Esophagus squamous epithelium (tissue), 4 donors: ENCODE results near the gene CCDC8.

Experiments
- CTCF ChIP-seq, 6 experiments: fragments of 450-650 bp in 4 of 6; fragments of 200-600 bp in 2 of 6; sonication (generic) in 2 of 6; IDR thresholded peaks; one replicate each; pipeline ENCODE4 v1.5.1; 2016 to 2019; ENCODE audit warnings: antibody characterized with exemption in 6 of 6, mild to moderate bottlenecking in 4 of 6, moderate library complexity in 4 of 6
- POLR2A ChIP-seq, 4 donors: fragments of 450-650 bp; IDR thresholded peaks; one replicate each; pipeline ENCODE4 v1.6.1; 2017; ENCODE audit warnings: antibody characterized with exemption in 4 of 4, mild to moderate bottlenecking in 4 of 4, moderate library complexity in 3 of 4

DNA sequence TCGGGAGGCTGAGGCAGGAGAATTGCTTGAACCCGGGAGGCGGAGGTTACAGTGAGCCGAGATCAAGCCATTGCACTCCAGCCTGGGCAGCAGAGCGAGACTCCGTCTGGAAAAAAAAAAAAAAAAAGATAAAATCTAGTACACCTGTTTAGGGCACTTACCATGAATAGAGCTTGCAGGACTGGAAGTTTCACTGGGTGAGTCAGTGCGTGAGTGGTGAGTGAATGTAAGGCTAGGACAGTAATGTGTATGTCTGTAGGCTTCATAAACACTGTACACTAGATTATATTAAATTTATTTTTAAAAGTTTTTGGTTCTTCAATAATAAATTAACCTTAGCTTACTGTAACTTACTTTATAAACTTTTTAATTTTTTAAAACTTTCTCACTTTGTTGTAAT is 43.5 kb downstream of the CCDC8 start:
- TF ChIP-seq CTCF (IDR thresholded peaks at IDR 0.05) (no peak), POLR2A (IDR thresholded peaks at IDR 0.05) (no peak)
